DOHH2 (cell line): ENCODE data around the gene OSTN.

Experiments
- CTCF ChIP-seq: fragments of 200-600 bp; sonication (generic); IDR thresholded peaks from one replicate; pipeline ENCODE4 v1.5.1; 2014; ENCODE audit warnings: antibody characterized with exemption, mild to moderate bottlenecking, low read depth, low read length; ENCODE audit not compliant: poor library complexity, severe bottlenecking
- EZH2phosphoT487 ChIP-seq: fragments of 200-600 bp; sonication (generic); IDR thresholded peaks from 2 replicates; pipeline ENCODE4 v1.6.1; 2017; ENCODE audit warnings: borderline replicate concordance, mild to moderate bottlenecking, antibody characterized with exemption, low read length, moderate library complexity, mixed read lengths

GRCh38 chr3:191282251-191283185, 83.5 kb downstream of the OSTN start:
- TF ChIP-seq CTCF: no peak
- TF ChIP-seq EZH2phosphoT487: no peak
